DND-41 (cell line): ENCODE measurements around the gene MEFV.

Source experiments
- ATAC-seq: fragments of 200-7000 bp; cut with Tn5 transposase; 3 replicates; pipeline ENCODE4 v1.9.1; 2021; ENCODE audit warnings: low read depth; ENCODE audit not compliant: insufficient read depth
- DNase-seq: peaks from one replicate; pipeline ENCODE4 v3.0.0-alpha.2; 2020
- H2AFZ ChIP-seq: 2 replicates; pipeline ENCODE4 v1.6.0; 2012; ENCODE audit warnings: low read depth, low read length
- H3K27ac ChIP-seq: 2 replicates; pipeline ENCODE4 v1.5.1; 2012; ENCODE audit warnings: low read length, inconsistent platforms
- H3K27me3 ChIP-seq: fragments of 200-600 bp; sonication (generic); 2 replicates; pipeline ENCODE4 v1.6.0; 2012; ENCODE audit warnings: low read length, mild to moderate bottlenecking, inconsistent platforms; ENCODE audit not compliant: insufficient read depth, poor library complexity
- H3K36me3 ChIP-seq: 2 replicates; pipeline ENCODE4 v1.5.1; 2012; ENCODE audit warnings: low read length, inconsistent platforms; ENCODE audit not compliant: insufficient read depth
- H3K4me1 ChIP-seq: 2 replicates; pipeline ENCODE4 v1.5.1; 2012; ENCODE audit warnings: mild to moderate bottlenecking, low read length; ENCODE audit not compliant: insufficient read depth
- H3K4me2 ChIP-seq: 2 replicates; pipeline ENCODE4 v1.6.0; 2012; ENCODE audit warnings: mild to moderate bottlenecking, moderate library complexity, low read length, inconsistent platforms; ENCODE audit not compliant: insufficient read depth
- H3K4me3 ChIP-seq, 2 experiments: fragments of 200-600 bp in 1 of 2; shearing (Covaris generic) in 1 of 2; 2 replicates each; pipeline ENCODE4 v1.5.1; 2012 to 2016; ENCODE audit warnings: inconsistent platforms in 2 of 2, low read length in 2 of 2, mild to moderate bottlenecking in 2 of 2, low read depth in 1 of 2, moderate library complexity in 1 of 2
- H3K79me2 ChIP-seq: 2 replicates; pipeline ENCODE4 v1.6.0; 2012; ENCODE audit warnings: low read length, inconsistent platforms; ENCODE audit not compliant: insufficient read depth
- H3K9ac ChIP-seq: 2 replicates; pipeline ENCODE4 v1.6.0; 2012; ENCODE audit warnings: low read depth, mild to moderate bottlenecking, inconsistent platforms, low read length, moderate library complexity
- H3K9me3 ChIP-seq: 2 replicates; pipeline ENCODE4 v1.5.1; 2012; ENCODE audit warnings: low read length, moderate library complexity, mild to moderate bottlenecking, inconsistent platforms; ENCODE audit not compliant: insufficient read depth, severe bottlenecking
- H4K20me1 ChIP-seq: 2 replicates; pipeline ENCODE4 v1.6.0; 2012; ENCODE audit warnings: low read length; ENCODE audit not compliant: insufficient read depth
- CTCF ChIP-seq: IDR thresholded peaks from 2 replicates; pipeline ENCODE4 v1.5.1; 2012; ENCODE audit warnings: borderline replicate concordance, low read length, moderate library complexity, mild to moderate bottlenecking; ENCODE audit not compliant: poor library complexity, severe bottlenecking; ENCODE audit errors: extremely low read depth
- EZH2 ChIP-seq: IDR thresholded peaks from 3 replicates; pipeline ENCODE4 v1.6.1; 2012; ENCODE audit warnings: borderline replicate concordance, low read depth, mild to moderate bottlenecking, moderate library complexity, low read length, inconsistent platforms; ENCODE audit not compliant: severe bottlenecking

Gene MEFV

DNA sequence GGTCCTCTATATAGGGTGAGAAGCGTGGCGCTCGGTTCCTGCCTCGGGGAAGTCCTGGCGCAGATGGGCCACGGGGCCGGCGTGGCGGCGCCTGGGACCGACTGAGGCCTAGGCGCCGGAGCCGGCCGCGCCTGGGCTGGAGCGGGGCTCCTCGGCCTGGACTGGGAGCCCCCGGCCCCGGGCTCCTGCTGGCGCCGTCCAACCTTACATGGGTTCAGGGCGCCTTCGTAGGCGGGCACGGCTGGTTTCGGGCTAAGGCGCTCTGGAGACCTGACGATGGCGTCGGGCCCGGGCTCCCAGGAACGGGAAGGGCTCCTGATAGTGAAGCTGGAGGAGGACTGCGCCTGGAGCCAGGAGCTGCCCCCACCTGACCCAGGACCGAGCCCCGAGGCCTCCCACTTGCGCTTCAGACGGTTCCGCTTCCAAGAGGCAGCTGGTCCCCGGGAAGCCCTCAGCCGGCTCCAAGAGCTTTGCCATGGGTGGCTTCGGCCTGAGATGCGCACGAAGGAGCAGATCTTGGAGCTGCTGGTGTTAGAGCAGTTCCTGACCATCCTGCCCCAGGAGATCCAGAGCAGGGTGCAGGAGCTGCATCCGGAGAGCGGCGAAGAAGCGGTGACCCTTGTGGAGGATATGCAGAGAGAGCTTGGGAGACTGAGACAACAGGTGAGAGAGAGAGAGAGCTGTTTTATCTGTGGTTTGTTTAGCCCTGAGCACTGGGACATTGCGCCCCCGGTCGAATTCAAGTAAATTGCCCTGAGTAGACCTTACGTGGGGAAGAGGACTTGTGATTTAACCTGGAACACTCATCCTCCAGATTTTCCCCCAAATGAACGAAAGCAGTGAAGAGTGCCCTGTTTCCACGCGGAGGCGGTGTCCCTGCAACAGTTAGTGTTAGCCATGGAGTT lies 27.4 kb upstream of the MEFV start:
- peak overlapping the region; percentile 89 for H3K9ac ChIP-seq
- peaks cover 55% of the 10 kb centered on the region for H3K79me2 ChIP-seq
- H4K20me1 ChIP-seq, result peaks cover 29% of the 10 kb centered on the region
- H3K4me3 ChIP-seq, result peak overlapping the region; percentile 68 to 90
- H3K27me3 ChIP-seq, result no peaks in the 10 kb centered on the region
- ATAC-seq, result no peak
- H3K4me2 ChIP-seq, result peak overlapping the region; percentile 94
- peaks cover 2% of the 10 kb centered on the region for H3K9me3 ChIP-seq
- TF ChIP-seq CTCF, result no peak
- H3K36me3 ChIP-seq, result peaks cover 47% of the 10 kb centered on the region
- H3K27ac ChIP-seq, result peak overlapping the region; percentile 73
- H2AFZ ChIP-seq, result peak overlapping the region; percentile 76
- peaks cover 40% of the 10 kb centered on the region for H3K4me1 ChIP-seq
- DNase-seq, result peak; percentile 13

DNA sequence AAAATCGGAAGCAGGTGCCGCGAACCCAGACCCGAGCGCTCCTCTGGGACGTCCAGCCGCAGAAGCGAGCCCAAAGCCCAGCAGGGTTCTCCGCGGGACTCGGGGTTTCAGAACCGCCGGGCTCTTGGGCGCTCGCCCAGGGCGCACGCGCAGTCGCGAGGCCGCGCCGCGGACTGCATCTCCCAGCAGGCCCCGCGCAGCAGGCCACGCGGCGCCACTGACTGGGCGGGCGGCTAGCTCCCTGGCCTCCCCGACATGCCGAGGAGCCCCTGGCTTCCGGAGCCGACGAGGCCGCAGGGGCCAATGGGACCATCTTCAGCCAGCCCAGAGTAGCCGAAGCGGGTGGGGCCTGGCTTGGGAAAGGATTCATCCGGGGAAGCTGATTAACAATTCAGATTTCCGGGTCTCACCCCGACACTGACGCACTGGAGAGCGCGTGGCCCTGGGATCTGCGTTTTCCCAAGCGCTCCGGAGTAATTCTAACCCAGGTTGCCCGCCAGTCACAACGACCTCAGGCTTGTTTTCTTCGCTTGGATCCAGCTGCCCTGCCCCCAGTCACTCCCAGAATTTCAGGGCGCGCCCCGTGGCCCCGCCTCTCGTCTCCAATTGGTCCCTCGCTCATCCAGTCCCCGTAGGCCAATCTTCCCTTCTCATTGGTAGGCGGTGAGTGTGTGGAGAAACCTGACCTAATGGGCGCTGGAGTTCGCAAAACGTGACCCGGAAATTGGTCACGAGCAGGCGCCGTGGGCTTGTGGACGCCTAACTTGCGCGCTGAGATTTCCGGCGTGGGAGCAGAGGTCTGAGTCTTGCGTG lies 26.5 kb upstream of the MEFV start, which contains the start of gene ZNF263:
ZNF263 (plus strand) TSS at position 762 of the 813 bp plus-strand sequence. CDS start 328 bp downstream, outside the sequence.
- peak; percentile 97 for DNase-seq
- H2AFZ ChIP-seq, result peak within 1 kb of the TSS; percentile 85
- TF ChIP-seq EZH2 (no peak), CTCF (no peak)

DNA sequence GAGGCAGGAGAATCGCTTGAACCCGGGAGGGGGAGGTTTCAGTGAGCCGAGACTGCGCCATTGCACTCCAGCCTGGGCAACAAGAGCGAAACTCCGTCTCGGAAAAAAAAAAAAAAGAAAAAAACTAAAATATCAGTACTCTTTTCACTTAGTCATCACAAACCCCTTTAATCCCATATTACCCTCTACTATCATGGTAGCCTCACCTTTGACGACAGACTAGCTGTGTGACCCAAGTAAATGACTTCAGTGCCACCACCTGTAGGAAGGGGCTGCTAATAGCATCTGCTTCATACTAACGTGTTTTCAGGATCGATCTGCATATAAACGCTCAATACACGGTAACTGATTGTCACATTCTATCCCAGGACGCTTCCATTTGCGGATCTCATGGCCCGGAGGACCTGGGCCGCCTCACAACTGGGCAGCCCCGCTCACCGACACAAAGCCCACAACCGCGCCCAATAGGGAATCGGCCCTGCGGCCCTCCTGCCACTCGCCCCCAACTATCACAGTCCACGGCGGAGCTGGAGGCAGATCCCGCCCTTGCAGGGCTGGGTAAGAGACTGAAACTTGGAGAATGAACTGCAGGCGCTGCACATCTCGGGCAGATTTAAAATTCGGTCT lies 25.8 kb upstream of the MEFV start:
- H2AFZ ChIP-seq, result peak overlapping the region; percentile 85
- peak; percentile 20 for TF ChIP-seq CTCF
- no peak for TF ChIP-seq EZH2
- H3K4me3 ChIP-seq, result peak overlapping the region; percentile 50 to 90
- H4K20me1 ChIP-seq, result peaks cover 26% of the 10 kb centered on the region
- H3K4me1 ChIP-seq, result peaks cover 40% of the 10 kb centered on the region
- H3K27me3 ChIP-seq, result no peaks in the 10 kb centered on the region
- H3K9me3 ChIP-seq, result no peaks in the 10 kb centered on the region
- peaks cover 35% of the 10 kb centered on the region for H3K36me3 ChIP-seq
- ATAC-seq (peak; percentile 52), DNase-seq (no peak)
- peak overlapping the region; percentile 89 for H3K9ac ChIP-seq
- peak overlapping the region; percentile 94 for H3K4me2 ChIP-seq
- peaks cover 42% of the 10 kb centered on the region for H3K79me2 ChIP-seq
- H3K27ac ChIP-seq, result peak overlapping the region; percentile 96

More for the DNA sequence above, 26.5 kb upstream of the MEFV start, which contains the start of gene ZNF263:
- H3K4me1 ChIP-seq, result peaks cover 40% of the 10 kb centered on the region
- ATAC-seq, result peak; percentile 90
- peak within 1 kb of the TSS; percentile 89 for H3K9ac ChIP-seq
- peak within 1 kb of the TSS; percentile 96 for H3K27ac ChIP-seq
- peak within 1 kb of the TSS; percentile 68 to 90 for H3K4me3 ChIP-seq
- peaks cover 39% of the 10 kb centered on the region for H3K36me3 ChIP-seq
- H3K9me3 ChIP-seq, result no peaks in the 10 kb centered on the region
- peak within 1 kb of the TSS; percentile 94 for H3K4me2 ChIP-seq
- H3K79me2 ChIP-seq, result peaks cover 48% of the 10 kb centered on the region
- H4K20me1 ChIP-seq, result peaks cover 26% of the 10 kb centered on the region
- no peaks in the 10 kb centered on the region for H3K27me3 ChIP-seq
